ENCODE data around the gene SWI5. TPM values are rescaled to one million over a fixed set of nuclear protein-coding genes. Genes with fewer than 3 reads are reported as not detected.

Gene SWI5
- total and polyA plus RNA-seq, 9 of the 15 experiments (the other 6 are each of a cell fraction or from before 2014, with no cell fraction given): 62.8 to 133 (median 95.9) TPM

GRCh38 chr9:128244091-128244836 lies 31.8 kb upstream of the SWI5 start:
- no peak overlapping the region for H3K4me2 ChIP-seq (ENCODE audit: insufficient read depth, low read length)
- peaks cover 23 to 48% of the 10 kb centered on the region in 2 experiments for H3K4me1 ChIP-seq (replicated peaks in 1 of 2; ENCODE audit: control insufficient read depth in 2 of 2, insufficient read depth in 2 of 2, low read length in 2 of 2)
- H3K9me3 ChIP-seq (replicated peaks; ENCODE audit: control insufficient read depth, insufficient read depth, low read depth, low read length): no peaks in the 10 kb centered on the region
- no peaks in the 10 kb centered on the region for H4K20me1 ChIP-seq (replicated peaks; ENCODE audit: control insufficient read depth, insufficient read depth, low read length)
- peak overlapping the region; percentile 32; the same call in 1 of the 2 replicates for H2AFZ ChIP-seq (ENCODE audit: low read depth, low read length)
- in situ Hi-C loops (cut with MboI) (loop anchor here (10.0 kb wide), 1 partner anchor 451 kb away; no protein-coding TSS in a partner anchor), intact Hi-C loops (cut with micrococcal nuclease) (no loop called here)
- no TSS peak for BruUV-seq (replicated peaks)
- no peaks in the 10 kb centered on the region for H3K27me3 ChIP-seq (ENCODE audit: control insufficient read depth in 2 of 2, insufficient read depth in 2 of 2, low read length in 2 of 2)
- H3K79me2 ChIP-seq (ENCODE audit: control insufficient read depth, insufficient read depth, low read length): no peaks in the 10 kb centered on the region
- ATAC-seq (no peak), FAIRE-seq (no peak), DNase-seq (ENCODE audit: extremely low read depth in 1 of 4, low spot score in 3 of 4) (peak in 2 of 4 experiments; percentile 27 to 33)
- POLR2A ChIA-PET: interaction anchor here (0.6 to 1.5 kb wide), 2 partner anchors 9 to 11 kb away, joined by 3 read pairs; no protein-coding TSS in a partner anchor
- no peaks in the 10 kb centered on the region for H3K36me3 ChIP-seq (ENCODE audit: control insufficient read depth, insufficient read depth, low read length)
- H3K4me3 ChIP-seq: no peak overlapping the region
- H3K9ac ChIP-seq (ENCODE audit: insufficient read depth in 1 of 2, low read depth in 2 of 2, low read length in 2 of 2): peak overlapping the region in 1 of 2 experiments; percentile 73; a peak in 2 of 4 replicates
- 73% methylated on average over 13 of the region's 13 CpGs for WGBS (ENCODE audit: insufficient coverage, low coverage, missing lambda C conversion rate)
- CTCF ChIA-PET (ENCODE audit: low intra/inter-chr PET ratio): no interaction called here
- no peaks in the 10 kb centered on the region for H3K9me1 ChIP-seq (ENCODE audit: control insufficient read depth, insufficient read depth, low read length)
- H3K27ac ChIP-seq (ENCODE audit: extremely low read depth, low read depth, low read length): peak overlapping the region; percentile 43; the same call in 1 of the 3 replicates
- TF ChIP-seq NKRF (IDR thresholded peaks at IDR 0.05; ENCODE audit: borderline replicate concordance) (0 out of 2 replicates have a peak, but pooled peaks have one; percentile 24), ZBTB17 (CRISPR knock-in tag; IDR thresholded peaks at IDR 0.05) (no peak), ARID2 (IDR thresholded peaks at IDR 0.05) (peak; percentile 41; the same call in 1 of the 2 replicates), OTX1 (CRISPR knock-in tag; IDR thresholded peaks at IDR 0.05) (0 out of 2 replicates have a peak, but pooled peaks have one; percentile 16), ELF4 (CRISPR knock-in tag; IDR thresholded peaks at IDR 0.05) (0 out of 2 replicates have a peak, but pooled peaks have one; percentile 2), POLR2A (conservative IDR thresholded peaks at IDR 0.05) (no peak), PHB2 (IDR thresholded peaks at IDR 0.05; ENCODE audit: low read depth) (peak; percentile 17; the same call in 1 of the 2 replicates), THRB (CRISPR knock-in tag; conservative IDR thresholded peaks at IDR 0.05) (peak; percentile 38; the same call in 1 of the 2 replicates), ZNF280A (IDR thresholded peaks at IDR 0.05; ENCODE audit: low read depth, partially characterized antibody) (peak; percentile 3)
- TF ChIP-seq, protein P1, sequence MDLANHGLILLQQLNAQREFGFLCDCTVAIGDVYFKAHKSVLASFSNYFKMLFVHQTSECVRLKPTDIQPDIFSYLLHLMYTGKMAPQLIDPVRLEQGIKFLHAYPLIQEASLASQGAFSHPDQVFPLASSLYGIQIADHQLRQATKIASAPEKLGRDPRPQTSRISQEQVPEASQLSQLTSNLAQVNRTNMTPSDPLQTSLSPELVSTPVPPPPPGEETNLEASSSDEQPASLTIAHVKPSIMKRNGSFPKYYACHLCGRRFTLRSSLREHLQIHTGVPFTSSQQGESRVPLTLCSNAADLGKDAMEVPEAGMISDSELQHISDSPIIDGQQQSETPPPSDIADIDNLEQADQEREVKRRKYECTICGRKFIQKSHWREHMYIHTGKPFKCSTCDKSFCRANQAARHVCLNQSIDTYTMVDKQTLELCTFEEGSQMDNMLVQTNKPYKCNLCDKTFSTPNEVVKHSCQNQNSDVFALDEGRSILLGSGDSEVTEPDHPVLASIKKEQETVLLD (IDR thresholded peaks at IDR 0.05): 0 out of 2 replicates have a peak, but pooled peaks have one; percentile 13
